HK-2 (cell line): Measurements from ENCODE around the gene AACS.
A peak's percentile ranks its signal among the peaks of the same experiment; 100 is the strongest.
"Not testable (repeated sequence)": the region's sequence is repeated elsewhere in the genome, so short reads cannot be mapped to it uniquely, and the experiment has no call there.

ENCODE experiments used
- DNase-seq: peaks from one replicate; pipeline ENCODE4 v3.0.0-alpha.2; 2018; ENCODE audit not compliant: unreplicated experiment

AACS gene, protein sequence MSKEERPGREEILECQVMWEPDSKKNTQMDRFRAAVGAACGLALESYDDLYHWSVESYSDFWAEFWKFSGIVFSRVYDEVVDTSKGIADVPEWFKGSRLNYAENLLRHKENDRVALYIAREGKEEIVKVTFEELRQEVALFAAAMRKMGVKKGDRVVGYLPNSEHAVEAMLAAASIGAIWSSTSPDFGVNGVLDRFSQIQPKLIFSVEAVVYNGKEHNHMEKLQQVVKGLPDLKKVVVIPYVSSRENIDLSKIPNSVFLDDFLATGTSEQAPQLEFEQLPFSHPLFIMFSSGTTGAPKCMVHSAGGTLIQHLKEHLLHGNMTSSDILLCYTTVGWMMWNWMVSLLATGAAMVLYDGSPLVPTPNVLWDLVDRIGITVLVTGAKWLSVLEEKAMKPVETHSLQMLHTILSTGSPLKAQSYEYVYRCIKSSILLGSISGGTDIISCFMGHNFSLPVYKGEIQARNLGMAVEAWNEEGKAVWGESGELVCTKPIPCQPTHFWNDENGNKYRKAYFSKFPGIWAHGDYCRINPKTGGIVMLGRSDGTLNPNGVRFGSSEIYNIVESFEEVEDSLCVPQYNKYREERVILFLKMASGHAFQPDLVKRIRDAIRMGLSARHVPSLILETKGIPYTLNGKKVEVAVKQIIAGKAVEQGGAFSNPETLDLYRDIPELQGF

GRCh38 chr12:125065021-125065918 is at the start of gene AACS:
Gene AACS (plus strand): TSS chr12:125065435. CDS start chr12:125065585, 150 bp downstream.
- DNase-seq, result peak; percentile 80

DNA sequence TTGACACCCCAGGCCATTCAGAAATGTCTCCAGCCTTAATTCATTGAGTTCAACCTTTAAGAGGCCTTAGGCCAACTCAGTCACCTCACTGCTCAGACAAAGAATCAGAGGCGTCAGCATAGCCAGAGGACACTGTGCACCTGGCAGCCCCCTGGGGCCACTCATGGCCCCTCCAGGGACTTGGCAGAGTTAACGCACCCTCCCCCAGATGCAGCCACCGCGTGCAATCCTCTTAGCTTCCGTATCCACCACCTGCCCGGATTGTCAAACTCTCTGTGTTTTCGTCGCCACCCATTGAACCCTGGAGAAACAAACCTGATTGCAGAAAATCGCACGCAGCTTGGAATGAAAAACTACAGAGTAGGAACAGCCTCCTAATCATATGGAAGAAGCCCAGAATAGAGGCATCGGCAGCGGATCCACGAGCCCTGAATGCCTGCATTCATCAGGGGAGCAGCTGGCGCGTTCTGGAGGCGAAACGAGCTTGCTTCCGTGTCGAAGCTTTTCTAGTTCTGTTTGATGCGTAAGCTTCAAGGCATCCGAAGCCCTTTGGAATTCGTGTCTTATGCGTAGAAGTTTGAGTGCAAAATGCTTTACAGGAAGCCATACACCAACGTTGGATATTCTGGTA is 49.4 kb upstream of the AACS start:
- DNase-seq, result no peak

DNA sequence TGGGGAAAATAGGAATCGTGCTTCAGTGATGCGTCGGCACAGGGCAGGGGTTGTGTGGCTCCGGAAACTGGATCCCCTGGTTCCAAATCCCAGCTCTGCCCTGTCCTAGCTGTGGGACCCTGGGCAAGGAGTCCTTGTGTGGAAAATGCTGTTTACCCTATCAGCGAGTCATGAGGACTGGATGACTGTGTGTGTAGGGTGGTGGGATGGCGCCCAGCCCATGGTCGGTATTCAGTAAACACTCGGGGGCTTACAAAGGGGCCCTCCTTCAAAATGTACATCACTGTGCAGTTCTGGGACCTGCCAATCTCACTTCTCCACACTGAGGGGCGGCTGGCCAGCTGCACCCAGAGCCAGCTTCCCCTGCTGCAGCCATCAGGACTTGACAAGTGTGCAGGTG is 47.4 kb upstream of the AACS start:
- no peak for DNase-seq

DNA sequence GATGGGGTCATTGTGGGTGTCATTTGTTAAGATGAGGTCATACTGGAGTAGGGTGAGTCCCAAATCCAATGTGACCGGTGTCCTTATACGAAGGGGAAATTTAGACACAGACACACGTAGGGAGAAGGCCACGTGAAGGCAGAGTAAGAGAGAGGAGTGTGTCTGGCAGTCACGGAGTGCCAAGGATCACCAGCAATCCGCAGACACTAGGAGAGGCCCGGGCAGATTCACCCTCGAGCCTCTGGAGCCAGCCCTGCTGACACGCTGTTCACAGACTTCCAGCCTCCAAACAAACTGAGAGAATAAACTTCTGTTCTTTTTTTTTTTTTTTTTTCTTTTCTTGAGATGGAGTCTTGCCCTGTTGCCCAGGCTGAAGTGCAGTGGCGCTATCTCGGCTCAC is 46.9 kb upstream of the AACS start:
- DNase-seq, result no peak

- DNase-seq, result no peak
These were observed 44.1 kb upstream of the AACS start for GRCh38 chr12:125021096-125021495.

- DNase-seq, result no peak
These were observed 43.5 kb upstream of the AACS start for GRCh38 chr12:125021771-125022170.

DNA sequence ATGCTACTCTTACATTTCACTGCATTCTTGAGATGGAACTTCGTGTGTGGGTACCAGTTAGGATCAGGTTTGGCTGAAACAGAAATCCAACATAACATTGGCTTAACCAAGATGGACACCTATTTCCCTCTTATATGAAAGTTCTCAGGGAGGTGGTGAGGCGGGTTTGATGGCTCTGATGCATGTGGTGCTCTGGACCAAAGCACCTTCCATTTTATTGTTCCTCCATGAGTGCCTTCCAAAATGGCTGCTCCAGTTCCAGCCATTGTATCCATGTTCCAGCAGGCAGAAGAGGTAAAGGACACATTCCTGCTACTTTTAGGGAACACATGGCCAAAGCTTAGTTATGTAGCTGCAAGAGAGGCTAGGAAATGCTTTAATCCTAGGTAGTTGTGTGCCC is 42.2 kb upstream of the AACS start:
- no peak for DNase-seq

- no peak for DNase-seq
These were observed 40.2 kb upstream of the AACS start for GRCh38 chr12:125024949-125025563.

- DNase-seq, result no peak
These were observed 39.5 kb upstream of the AACS start for GRCh38 chr12:125025606-125026235.

GRCh38 chr12:125028106-125028505 is 37.1 kb upstream of the AACS start:
- DNase-seq, result no peak

- DNase-seq, result no peak
These were observed 35.4 kb upstream of the AACS start for GRCh38 chr12:125029761-125030358.

GRCh38 chr12:125031471-125031870 is 33.8 kb upstream of the AACS start:
- not testable (repeated sequence) for DNase-seq

- no peak for DNase-seq
These were observed 32.6 kb upstream of the AACS start for GRCh38 chr12:125032466-125033152.

- no peak for DNase-seq
These were observed 31.9 kb upstream of the AACS start for GRCh38 chr12:125033288-125033687.

DNA sequence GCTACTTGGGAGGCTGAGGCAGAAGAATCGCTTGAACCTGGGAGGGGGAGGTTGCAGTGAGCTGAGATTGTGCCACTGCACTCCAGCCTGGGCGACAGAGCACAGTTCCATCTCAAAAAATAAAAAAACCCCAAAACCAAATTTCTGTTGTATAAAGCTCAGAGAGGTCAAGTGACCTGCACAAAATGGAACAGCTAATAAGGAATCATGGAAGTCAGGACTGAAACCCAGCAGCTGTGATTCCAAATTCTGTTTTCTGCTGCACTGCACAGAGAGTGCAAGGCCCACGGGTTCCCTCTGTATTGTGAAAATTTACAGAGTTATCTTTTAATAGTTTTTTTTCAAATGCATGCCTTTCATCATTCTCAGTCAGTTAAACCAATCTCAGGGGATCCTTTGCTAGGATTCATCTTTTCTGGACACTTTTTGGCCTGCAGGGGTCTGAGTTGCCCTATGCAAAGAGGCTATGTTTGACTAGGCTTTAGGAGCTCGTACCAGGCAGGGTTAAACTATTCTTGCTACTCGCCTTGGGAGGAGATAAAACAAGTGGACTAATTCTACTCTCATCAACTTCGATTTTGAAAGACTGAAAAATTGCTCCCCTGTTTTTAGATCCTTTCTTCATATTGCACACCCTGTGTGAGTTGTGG is 26.1 kb upstream of the AACS start:
- no peak for DNase-seq

GRCh38 chr12:125049093-125049458 is 16.2 kb upstream of the AACS start:
- no peak for DNase-seq

- DNase-seq, result no peak
These were observed 14.8 kb upstream of the AACS start for GRCh38 chr12:125050446-125050845.

GRCh38 chr12:125050868-125051267 is 14.4 kb upstream of the AACS start:
- DNase-seq, result no peak

GRCh38 chr12:125053821-125054220 is 11.4 kb upstream of the AACS start:
- no peak for DNase-seq
